IMR-90 (cell line): ENCODE data around the gene CNNM1. TPM values are rescaled to one million over a fixed set of nuclear protein-coding genes. Genes with fewer than 3 reads are reported as not detected.

Source experiments
- ATAC-seq: fragments of 200-7000 bp; cut with Tn5 transposase; 2 replicates; pipeline ENCODE4 v1.9.1; 2020; ENCODE audit warnings: low read depth, mild to moderate bottlenecking, moderate library complexity
- BruUV-seq: library from RNA; stranded (reverse); fragments of 400-500 nt; replicated peaks from 2 replicates; lab custom pipeline; 2021; lab: Mats Ljungman, UMichigan
- CTCF ChIA-PET: fragments of 300-600 bp; formaldehyde crosslinking; extraction: SDS; loops from one replicate; lab custom pipeline; 2021; ENCODE audit warnings: antibody characterized with exemption; lab: Yijun Ruan, JAX
- POLR2A ChIA-PET: fragments of 300-600 bp; sonication (Branson Sonifier 250); formaldehyde crosslinking; loops from one replicate; lab custom pipeline; 2022; ENCODE audit warnings: antibody characterized with exemption; ENCODE audit not compliant: unreplicated experiment; lab: Charles Lee
- DNase-seq: peaks from one replicate; pipeline ENCODE4 v3.0.0; 2013
- H2AFZ ChIP-seq: replicated peaks from 2 replicates; pipeline ENCODE3; 2013; ENCODE audit warnings: low read length, mild to moderate bottlenecking; ENCODE audit not compliant: poor library complexity
- H2AK5ac ChIP-seq: 2 replicates; pipeline ENCODE4 v1.6.1; 2013; ENCODE audit warnings: low read depth, low read length, inconsistent platforms
- H2AK9ac ChIP-seq: replicated peaks from 2 replicates; pipeline ENCODE3; 2013; ENCODE audit warnings: mild to moderate bottlenecking, low read depth, low read length, moderate library complexity; ENCODE audit not compliant: poor library complexity
- H2BK120ac ChIP-seq: 2 replicates; pipeline ENCODE4 v1.6.1; 2013; ENCODE audit warnings: low read depth, low read length, inconsistent platforms
- H2BK15ac ChIP-seq: 3 replicates; pipeline ENCODE4 v1.6.1; 2013; ENCODE audit warnings: low read depth, low read length, inconsistent platforms
- H2BK20ac ChIP-seq: 2 replicates; pipeline ENCODE4 v1.6.1; 2013; ENCODE audit warnings: low read depth, mild to moderate bottlenecking, inconsistent platforms, low read length, moderate library complexity
- H2BK5ac ChIP-seq: 2 replicates; pipeline ENCODE4 v1.6.1; 2013; ENCODE audit warnings: mild to moderate bottlenecking, low read depth, low read length, inconsistent platforms; ENCODE audit not compliant: poor library complexity, severe bottlenecking
- H3K14ac ChIP-seq: replicated peaks from 2 replicates; pipeline ENCODE4 v1.6.1; 2013; ENCODE audit warnings: low read depth, low read length, inconsistent platforms
- H3K18ac ChIP-seq: 2 replicates; pipeline ENCODE4 v1.6.1; 2013; ENCODE audit warnings: low read depth, low read length, control low read depth
- H3K23ac ChIP-seq: 2 replicates; pipeline ENCODE4 v1.6.1; 2013; ENCODE audit warnings: low read depth, low read length, inconsistent platforms
- H3K27ac ChIP-seq: 2 replicates; pipeline ENCODE4 v1.5.1; 2013; ENCODE audit warnings: mild to moderate bottlenecking, control low read depth, low read length; ENCODE audit not compliant: insufficient read depth
- H3K27me3 ChIP-seq: 2 replicates; pipeline ENCODE4 v1.6.1; 2013; ENCODE audit warnings: low read length; ENCODE audit not compliant: control insufficient read depth, insufficient read depth
- H3K36me3 ChIP-seq: 2 replicates; pipeline ENCODE4 v1.6.1; 2013; ENCODE audit warnings: low read length, mixed read lengths; ENCODE audit not compliant: control insufficient read depth, insufficient read depth
- H3K4ac ChIP-seq: 2 replicates; pipeline ENCODE4 v1.6.1; 2013; ENCODE audit warnings: low read depth, low read length, inconsistent platforms
- H3K4me1 ChIP-seq: 2 replicates; pipeline ENCODE4 v1.6.1; 2013; ENCODE audit warnings: low read length, mixed read lengths; ENCODE audit not compliant: control insufficient read depth, insufficient read depth
- H3K4me2 ChIP-seq: 2 replicates; pipeline ENCODE4 v1.6.1; 2013; ENCODE audit warnings: low read depth, mild to moderate bottlenecking, control low read depth, low read length, moderate library complexity
- H3K4me3 ChIP-seq: 2 replicates; pipeline ENCODE4 v1.5.1; 2013; ENCODE audit warnings: low read depth, mild to moderate bottlenecking, control low read depth, low read length, moderate library complexity; ENCODE audit not compliant: insufficient read depth
- H3K56ac ChIP-seq: 2 replicates; pipeline ENCODE4 v1.6.1; 2013; ENCODE audit warnings: low read length, inconsistent platforms; ENCODE audit not compliant: insufficient read depth; ENCODE audit errors: extremely low read depth
- H3K79me1 ChIP-seq, 2 experiments: 2 replicates each; pipeline ENCODE4 v1.6.1; 2013; ENCODE audit warnings: low read length in 2 of 2, inconsistent platforms in 1 of 2, low read depth in 1 of 2
- H3K9ac ChIP-seq: 2 replicates; pipeline ENCODE4 v1.6.1; 2013; ENCODE audit warnings: low read depth, low read length, control low read depth
- H3K9me1 ChIP-seq: 2 replicates; pipeline ENCODE4 v1.6.1; 2013; ENCODE audit warnings: low read length, inconsistent platforms; ENCODE audit not compliant: insufficient read depth
- H3K9me3 ChIP-seq: 2 replicates; pipeline ENCODE4 v1.6.1; 2013; ENCODE audit warnings: low read length; ENCODE audit not compliant: control insufficient read depth, insufficient read depth
- H4K20me1 ChIP-seq: 2 replicates; pipeline ENCODE4 v1.6.1; 2013; ENCODE audit warnings: low read length, inconsistent platforms; ENCODE audit not compliant: insufficient read depth
- H4K5ac ChIP-seq: 2 replicates; pipeline ENCODE4 v1.6.1; 2013; ENCODE audit warnings: mild to moderate bottlenecking, low read depth, low read length, control low read depth
- H4K8ac ChIP-seq, 2 experiments: 2 replicates each; pipeline ENCODE4 v1.6.1; 2013; ENCODE audit warnings: low read depth in 2 of 2, low read length in 2 of 2, control low read depth in 1 of 2, inconsistent platforms in 1 of 2
- H4K91ac ChIP-seq: 2 replicates; pipeline ENCODE4 v1.6.1; 2013; ENCODE audit warnings: low read depth, low read length, inconsistent platforms; ENCODE audit not compliant: insufficient read depth
- BHLHE40 ChIP-seq: fragments of 150-350 bp; IDR thresholded peaks from 2 replicates; pipeline ENCODE4 v1.6.1; 2016; ENCODE audit warnings: mild to moderate bottlenecking, low read depth, low read length
- CHD1 ChIP-seq: IDR thresholded peaks from 2 replicates; pipeline ENCODE4 v1.6.1; 2012; ENCODE audit warnings: low read depth, low read length, improper control_type of control experiment
- FOS ChIP-seq: fragments of 150-350 bp; IDR thresholded peaks from 2 replicates; pipeline ENCODE4 v1.6.1; 2016; ENCODE audit warnings: low read depth, low read length
- MAFK ChIP-seq: IDR thresholded peaks from 2 replicates; pipeline ENCODE4 v1.6.1; 2012; ENCODE audit warnings: low read depth, low read length, improper control_type of control experiment
- MAZ ChIP-seq: IDR thresholded peaks from 2 replicates; pipeline ENCODE4 v1.6.1; 2012; ENCODE audit warnings: low read depth, mild to moderate bottlenecking, low read length, improper control_type of control experiment, moderate library complexity, borderline replicate concordance
- MXI1 ChIP-seq: IDR thresholded peaks from 2 replicates; pipeline ENCODE4 v1.6.1; 2012; ENCODE audit warnings: low read depth, mild to moderate bottlenecking, low read length, moderate library complexity, borderline replicate concordance
- NFE2L2 ChIP-seq: fragments of 150-350 bp; IDR thresholded peaks from 2 replicates; pipeline ENCODE4 v1.6.1; 2016; ENCODE audit warnings: low read depth, mild to moderate bottlenecking, low read length
- RAD21 ChIP-seq: IDR thresholded peaks from 2 replicates; pipeline ENCODE4 v1.6.1; 2012; ENCODE audit warnings: low read length, improper control_type of control experiment
- RCOR1 ChIP-seq: IDR thresholded peaks from 2 replicates; pipeline ENCODE4 v1.6.1; 2012; ENCODE audit warnings: mild to moderate bottlenecking, low read length, improper control_type of control experiment; ENCODE audit not compliant: insufficient replicate concordance
- RFX5 ChIP-seq: IDR thresholded peaks from 2 replicates; pipeline ENCODE4 v1.8.0; 2012; ENCODE audit warnings: low read depth, mild to moderate bottlenecking, low read length, moderate library complexity
- WGBS, 2 experiments: methylation state at CpG; one replicate each; pipeline versions ENCODE4 v1.1.5 to v1.1.7; 2013; ENCODE audit warnings: missing lambda C conversion rate in 2 of 2; ENCODE audit not compliant: insufficient read length in 1 of 2; ENCODE audit errors: extremely low coverage in 2 of 2; 5-methylcytosine and 5-hydroxymethylcytosine counted together
- dilution Hi-C: fragments of 300-500 bp; cut with HindIII; formaldehyde crosslinking; loops from one replicate; pipeline ENCODE4 v1.14.3; 2018; ENCODE audit warnings: low sequenced_read_pairs; ENCODE audit not compliant: unreplicated experiment
- in situ Hi-C: fragments of 300-500 bp; cut with MboI; formaldehyde crosslinking; loops from 3 replicates; pipeline ENCODE4 v1.14.3; 2019; ENCODE audit warnings: low sequenced_read_pairs, inconsistent platforms, mixed read lengths
- intact Hi-C: fragments of 100-400 bp; cut with micrococcal nuclease; formaldehyde crosslinking; loops from 2 replicates; pipeline ENCODE4 v1.10.0; 2022
- polyA plus RNA-seq, 3 experiments: library from polyadenylated mRNA; depleted of rRNA; stranded (reverse); fragments of >200 nt; gene quantifications; 2 replicates each; pipeline ENCODE4 v1.2.3, GENCODE V29; 2012; ENCODE audit warnings: low replicate concordance in 1 of 3
- total RNA-seq: library from RNA; depleted of rRNA; stranded (reverse); fragments of >200 nt; gene quantifications from 2 replicates; pipeline ENCODE4 v1.2.3, GENCODE V29; 2012
- TF ChIP-seq, protein P1 (sequence below): fragments of 150-350 bp; IDR thresholded peaks from 2 replicates; pipeline ENCODE4 v1.6.1; 2016; ENCODE audit warnings: low read depth, mild to moderate bottlenecking, low read length, moderate library complexity, borderline replicate concordance
- TF ChIP-seq, protein P2 (sequence below): fragments of 150-350 bp; IDR thresholded peaks from 2 replicates; pipeline ENCODE4 v1.6.1; 2017; ENCODE audit warnings: mild to moderate bottlenecking, antibody characterized with exemption, low read length, low read depth

Gene CNNM1
- total and polyA plus RNA-seq, 2 of the 4 experiments (the other 2 are of a cell fraction): 0.18 to 0.39 TPM

DNA sequence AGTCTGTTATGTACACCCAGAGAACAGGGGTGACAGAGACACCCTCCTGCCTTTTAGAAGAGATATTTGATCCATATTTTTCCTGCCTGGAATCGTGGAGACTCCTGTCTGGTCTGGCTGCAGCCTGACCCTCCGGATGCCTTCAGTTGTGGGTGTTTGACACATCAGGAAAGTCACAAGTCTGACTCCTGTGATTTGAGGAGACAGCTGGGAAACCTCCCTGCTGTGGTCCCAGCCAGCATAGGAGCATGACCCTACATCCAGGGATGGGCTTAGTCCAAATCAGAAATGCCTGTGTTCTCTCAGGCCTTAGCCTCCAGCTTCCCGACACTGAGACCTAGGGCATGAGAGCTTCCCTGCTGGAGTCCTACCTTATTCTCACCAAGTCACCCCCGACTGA lies 57.9 kb downstream of the CNNM1 start:
- H4K5ac ChIP-seq: no peak overlapping the region
- H2BK15ac ChIP-seq: no peak overlapping the region
- H2BK5ac ChIP-seq: no peak overlapping the region
- TF ChIP-seq MXI1: no peak
- TF ChIP-seq RCOR1: no peak
- no peak for TF ChIP-seq CHD1
- TF ChIP-seq, protein P1, sequence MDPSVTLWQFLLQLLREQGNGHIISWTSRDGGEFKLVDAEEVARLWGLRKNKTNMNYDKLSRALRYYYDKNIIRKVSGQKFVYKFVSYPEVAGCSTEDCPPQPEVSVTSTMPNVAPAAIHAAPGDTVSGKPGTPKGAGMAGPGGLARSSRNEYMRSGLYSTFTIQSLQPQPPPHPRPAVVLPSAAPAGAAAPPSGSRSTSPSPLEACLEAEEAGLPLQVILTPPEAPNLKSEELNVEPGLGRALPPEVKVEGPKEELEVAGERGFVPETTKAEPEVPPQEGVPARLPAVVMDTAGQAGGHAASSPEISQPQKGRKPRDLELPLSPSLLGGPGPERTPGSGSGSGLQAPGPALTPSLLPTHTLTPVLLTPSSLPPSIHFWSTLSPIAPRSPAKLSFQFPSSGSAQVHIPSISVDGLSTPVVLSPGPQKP: no peak
- TF ChIP-seq, protein P2, sequence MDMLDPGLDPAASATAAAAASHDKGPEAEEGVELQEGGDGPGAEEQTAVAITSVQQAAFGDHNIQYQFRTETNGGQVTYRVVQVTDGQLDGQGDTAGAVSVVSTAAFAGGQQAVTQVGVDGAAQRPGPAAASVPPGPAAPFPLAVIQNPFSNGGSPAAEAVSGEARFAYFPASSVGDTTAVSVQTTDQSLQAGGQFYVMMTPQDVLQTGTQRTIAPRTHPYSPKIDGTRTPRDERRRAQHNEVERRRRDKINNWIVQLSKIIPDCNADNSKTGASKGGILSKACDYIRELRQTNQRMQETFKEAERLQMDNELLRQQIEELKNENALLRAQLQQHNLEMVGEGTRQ: no peak
- TF ChIP-seq MAFK: no peak
- TF ChIP-seq FOS: no peak
- TF ChIP-seq RFX5: no peak
- TF ChIP-seq BHLHE40: no peak
- TF ChIP-seq NFE2L2: no peak
- no peak for TF ChIP-seq RAD21
- no peak for TF ChIP-seq MAZ
- no peak overlapping the region for H2AK5ac ChIP-seq
- H3K9ac ChIP-seq: no peak overlapping the region
- no peak overlapping the region for H3K4me3 ChIP-seq
- H4K91ac ChIP-seq: no peak overlapping the region
- dilution Hi-C loops: no loop called here
- no peak overlapping the region for H2BK20ac ChIP-seq
- H3K56ac ChIP-seq: no peak overlapping the region
- no peak overlapping the region for H3K4me2 ChIP-seq
- no peaks in the 10 kb centered on the region for H4K20me1 ChIP-seq
- in situ Hi-C loops: no loop called here
- no peak for DNase-seq
- H2AK9ac ChIP-seq: no peak overlapping the region
- H3K9me1 ChIP-seq: peaks cover 5% of the 10 kb centered on the region; the same call in 1 of the 2 replicates
- no peak overlapping the region for H2BK120ac ChIP-seq
- H3K79me1 ChIP-seq: no peaks in the 10 kb centered on the region
- CTCF ChIA-PET: interaction anchor here (0.6 kb wide), 1 partner anchor 71 kb away, joined by 5 read pairs; no protein-coding TSS in a partner anchor
- peaks cover 3% of the 10 kb centered on the region; the same call in 1 of the 2 replicates for H3K4me1 ChIP-seq
- no peak overlapping the region for H3K4ac ChIP-seq
- no peak overlapping the region for H3K27ac ChIP-seq
- H3K9me3 ChIP-seq: no peaks in the 10 kb centered on the region
- ATAC-seq: no peak
- H3K14ac ChIP-seq: no peak overlapping the region
- H3K18ac ChIP-seq: no peak overlapping the region
- no peaks in the 10 kb centered on the region for H3K36me3 ChIP-seq
- POLR2A ChIA-PET: no interaction called here
- no peak overlapping the region for H3K23ac ChIP-seq
- 43% methylated on average over 2 of the region's 4 CpGs; no CpG with 5 or more reads in 1 of the 2 experiments for WGBS, 2 experiments
- intact Hi-C loops: no loop called here
- H2AFZ ChIP-seq: no peak overlapping the region
- H3K27me3 ChIP-seq: peaks cover 5% of the 10 kb centered on the region
- no TSS peak for BruUV-seq
- H4K8ac ChIP-seq: no peak overlapping the region
